Measurements from ENCODE around the gene USP31.

DNA sequence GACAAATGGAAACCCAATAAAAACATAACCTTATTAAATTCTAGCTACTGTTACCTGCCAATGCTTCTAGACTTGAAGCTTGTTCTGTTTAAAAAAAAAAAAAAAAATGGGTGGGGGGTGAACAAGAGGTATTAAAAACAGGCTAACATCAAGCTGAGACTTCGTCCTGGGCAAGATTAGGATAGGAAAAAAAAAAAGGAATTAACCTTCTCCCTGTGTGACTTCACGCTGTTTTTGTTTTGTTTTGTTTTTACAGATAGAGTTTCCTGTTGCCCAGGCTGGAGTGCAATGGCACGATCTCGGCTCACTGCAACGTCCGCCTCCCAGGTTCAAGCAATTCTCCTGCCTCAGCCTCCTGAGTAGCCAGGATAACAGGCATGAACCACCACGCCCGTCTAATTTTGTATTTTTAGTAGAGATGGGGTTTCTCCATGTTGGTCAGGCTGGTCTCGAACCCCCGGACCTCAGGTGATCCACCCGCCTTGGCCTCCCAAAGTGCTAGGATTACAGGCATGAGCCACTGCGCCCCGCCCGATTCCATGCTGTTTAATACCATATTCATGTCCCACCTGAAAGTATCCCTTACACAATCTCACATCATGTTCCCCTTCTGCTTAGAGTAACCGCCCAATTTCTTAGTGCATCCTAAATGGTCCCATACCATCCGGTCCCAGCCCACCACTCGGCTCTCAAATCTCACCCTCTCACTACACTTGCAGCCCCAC lies 2.2 kb downstream of the USP31 start:
- TF ChIP-seq, protein P1, sequence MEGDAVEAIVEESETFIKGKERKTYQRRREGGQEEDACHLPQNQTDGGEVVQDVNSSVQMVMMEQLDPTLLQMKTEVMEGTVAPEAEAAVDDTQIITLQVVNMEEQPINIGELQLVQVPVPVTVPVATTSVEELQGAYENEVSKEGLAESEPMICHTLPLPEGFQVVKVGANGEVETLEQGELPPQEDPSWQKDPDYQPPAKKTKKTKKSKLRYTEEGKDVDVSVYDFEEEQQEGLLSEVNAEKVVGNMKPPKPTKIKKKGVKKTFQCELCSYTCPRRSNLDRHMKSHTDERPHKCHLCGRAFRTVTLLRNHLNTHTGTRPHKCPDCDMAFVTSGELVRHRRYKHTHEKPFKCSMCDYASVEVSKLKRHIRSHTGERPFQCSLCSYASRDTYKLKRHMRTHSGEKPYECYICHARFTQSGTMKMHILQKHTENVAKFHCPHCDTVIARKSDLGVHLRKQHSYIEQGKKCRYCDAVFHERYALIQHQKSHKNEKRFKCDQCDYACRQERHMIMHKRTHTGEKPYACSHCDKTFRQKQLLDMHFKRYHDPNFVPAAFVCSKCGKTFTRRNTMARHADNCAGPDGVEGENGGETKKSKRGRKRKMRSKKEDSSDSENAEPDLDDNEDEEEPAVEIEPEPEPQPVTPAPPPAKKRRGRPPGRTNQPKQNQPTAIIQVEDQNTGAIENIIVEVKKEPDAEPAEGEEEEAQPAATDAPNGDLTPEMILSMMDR (IDR thresholded peaks at IDR 0.05; ENCODE audit: low read length): no peak
- no peak for TF ChIP-seq EZH2 (IDR thresholded peaks at IDR 0.05; ENCODE audit: borderline replicate concordance, low read length)

All from OCI-LY1 (cell line).